Activated T-helper 2 cell treated with anti-CD3 and anti-CD28 coated beads, Interferon-gamma antibody, Interleukin-2, Interleukin-4, amounts not matched to agents 10 μg/mL and 5 μg/mL and 100 μg/mL, durations not matched to agents 14 hours and 24 hours and 36 hours (primary cell): ENCODE results near the gene ENOX1. TPM values are rescaled to one million over a fixed set of nuclear protein-coding genes. Genes with fewer than 3 reads are reported as not detected.

Source experiments
- DNase-seq: peaks from one replicate; pipeline ENCODE4 v3.0.0; 2021; ENCODE audit warnings: low spot score
- H3K27ac Mint-ChIP-seq: one replicate; pipeline ENCODE4 v1.8.0; 2021; ENCODE audit warnings: mixed read lengths
- H3K27me3 Mint-ChIP-seq: one replicate; pipeline ENCODE4 v1.8.0; 2021; ENCODE audit warnings: low read depth, mixed read lengths
- H3K36me3 Mint-ChIP-seq: one replicate; pipeline ENCODE4 v1.8.0; 2021; ENCODE audit warnings: low read depth, mixed read lengths
- H3K4me1 Mint-ChIP-seq: one replicate; pipeline ENCODE4 v1.8.0; 2021; ENCODE audit warnings: low read depth, mixed read lengths
- H3K4me3 Mint-ChIP-seq: one replicate; pipeline ENCODE4 v1.8.0; 2021; ENCODE audit warnings: low read depth, mild to moderate bottlenecking, moderate library complexity, mixed read lengths
- H3K9me3 Mint-ChIP-seq: one replicate; pipeline ENCODE4 v1.8.0; 2021; ENCODE audit warnings: mixed read lengths
- intact Hi-C: fragments of 100-400 bp; cut with micrococcal nuclease; formaldehyde crosslinking; loops from one replicate; pipeline ENCODE4 v1.15.1; 2023
- total RNA-seq: library from RNA; stranded (reverse); gene quantifications from 2 replicates; pipeline ENCODE4 v1.2.3, GENCODE V29; 2022

Gene ENOX1
- total RNA-seq, 1 donor from 2014 or later, result 0.18 TPM

GRCh38 chr13:43407023-43407581 is 379.7 kb downstream of the ENOX1 start:
- DNase-seq, result no peak
- H3K4me1 Mint-ChIP-seq, result no peaks in the 10 kb centered on the region
- intact Hi-C loops, result no loop called here
- no peak overlapping the region for H3K27ac Mint-ChIP-seq
- no peaks in the 10 kb centered on the region for H3K9me3 Mint-ChIP-seq
- H3K36me3 Mint-ChIP-seq, result no peaks in the 10 kb centered on the region
- peaks cover 8% of the 10 kb centered on the region for H3K27me3 Mint-ChIP-seq
- H3K4me3 Mint-ChIP-seq, result no peak overlapping the region

GRCh38 chr13:43405457-43405856 is 381.3 kb downstream of the ENOX1 start:
- Mint-ChIP-seq H3K36me3 (no peaks in the 10 kb centered on the region), H3K9me3 (no peaks in the 10 kb centered on the region), H3K27ac (no peak overlapping the region), H3K27me3 (peaks cover 15% of the 10 kb centered on the region), H3K4me1 (no peaks in the 10 kb centered on the region), H3K4me3 (no peak overlapping the region)
- no peak for DNase-seq
- intact Hi-C loops, result no loop called here

GRCh38 chr13:43402380-43402779 is 384.4 kb downstream of the ENOX1 start:
- Mint-ChIP-seq H3K27ac (no peak overlapping the region), H3K9me3 (no peaks in the 10 kb centered on the region), H3K36me3 (no peaks in the 10 kb centered on the region), H3K27me3 (peaks cover 21% of the 10 kb centered on the region), H3K4me3 (no peak overlapping the region), H3K4me1 (no peaks in the 10 kb centered on the region)
- intact Hi-C loops, result no loop called here
- no peak for DNase-seq

- H3K36me3 Mint-ChIP-seq, result no peaks in the 10 kb centered on the region
- H3K9me3 Mint-ChIP-seq, result no peaks in the 10 kb centered on the region
- H3K27ac Mint-ChIP-seq, result no peak overlapping the region
- intact Hi-C loops, result no loop called here
- peaks cover 21% of the 10 kb centered on the region for H3K27me3 Mint-ChIP-seq
- no peak overlapping the region for H3K4me3 Mint-ChIP-seq
- no peaks in the 10 kb centered on the region for H3K4me1 Mint-ChIP-seq
- DNase-seq, result no peak
These were observed 385.4 kb downstream of the ENOX1 start for GRCh38 chr13:43401361-43401760.

- Mint-ChIP-seq H3K4me3 (no peak overlapping the region), H3K9me3 (no peaks in the 10 kb centered on the region), H3K27me3 (peaks cover 16% of the 10 kb centered on the region), H3K36me3 (no peaks in the 10 kb centered on the region), H3K27ac (no peak overlapping the region), H3K4me1 (no peaks in the 10 kb centered on the region)
- DNase-seq, result no peak
- intact Hi-C loops, result no loop called here
These were observed 389.7 kb downstream of the ENOX1 start for GRCh38 chr13:43397111-43397510.

GRCh38 chr13:43391036-43391435 is 395.7 kb downstream of the ENOX1 start:
- no peaks in the 10 kb centered on the region for H3K36me3 Mint-ChIP-seq
- no peak overlapping the region for H3K27ac Mint-ChIP-seq
- H3K4me1 Mint-ChIP-seq, result no peaks in the 10 kb centered on the region
- peaks cover 8% of the 10 kb centered on the region for H3K27me3 Mint-ChIP-seq
- H3K9me3 Mint-ChIP-seq, result no peaks in the 10 kb centered on the region
- DNase-seq, result no peak
- intact Hi-C loops, result no loop called here
- H3K4me3 Mint-ChIP-seq, result no peak overlapping the region

GRCh38 chr13:43390619-43391018 is 396.2 kb downstream of the ENOX1 start:
- no peak overlapping the region for H3K27ac Mint-ChIP-seq
- H3K4me3 Mint-ChIP-seq, result no peak overlapping the region
- no peak for DNase-seq
- H3K9me3 Mint-ChIP-seq, result no peaks in the 10 kb centered on the region
- H3K36me3 Mint-ChIP-seq, result no peaks in the 10 kb centered on the region
- intact Hi-C loops, result no loop called here
- no peaks in the 10 kb centered on the region for H3K4me1 Mint-ChIP-seq
- H3K27me3 Mint-ChIP-seq, result peaks cover 8% of the 10 kb centered on the region

GRCh38 chr13:43389983-43390382 is 396.8 kb downstream of the ENOX1 start:
- no peaks in the 10 kb centered on the region for H3K36me3 Mint-ChIP-seq
- no peak overlapping the region for H3K27ac Mint-ChIP-seq
- no peak overlapping the region for H3K4me3 Mint-ChIP-seq
- H3K27me3 Mint-ChIP-seq, result peaks cover 8% of the 10 kb centered on the region
- H3K9me3 Mint-ChIP-seq, result no peaks in the 10 kb centered on the region
- DNase-seq, result no peak
- H3K4me1 Mint-ChIP-seq, result no peaks in the 10 kb centered on the region
- intact Hi-C loops, result no loop called here

GRCh38 chr13:43389573-43389972 is 397.2 kb downstream of the ENOX1 start:
- intact Hi-C loops, result no loop called here
- Mint-ChIP-seq H3K27me3 (peaks cover 8% of the 10 kb centered on the region), H3K4me1 (no peaks in the 10 kb centered on the region), H3K36me3 (no peaks in the 10 kb centered on the region), H3K9me3 (no peaks in the 10 kb centered on the region), H3K4me3 (no peak overlapping the region), H3K27ac (no peak overlapping the region)
- no peak for DNase-seq

- H3K4me1 Mint-ChIP-seq, result no peaks in the 10 kb centered on the region
- H3K36me3 Mint-ChIP-seq, result no peaks in the 10 kb centered on the region
- intact Hi-C loops, result no loop called here
- H3K27me3 Mint-ChIP-seq, result peaks cover 11% of the 10 kb centered on the region
- no peak for DNase-seq
- H3K4me3 Mint-ChIP-seq, result no peak overlapping the region
- H3K27ac Mint-ChIP-seq, result no peak overlapping the region
- no peaks in the 10 kb centered on the region for H3K9me3 Mint-ChIP-seq
These were observed 398.3 kb downstream of the ENOX1 start for GRCh38 chr13:43388282-43389034.

- H3K4me1 Mint-ChIP-seq, result no peaks in the 10 kb centered on the region
- no peak overlapping the region for H3K4me3 Mint-ChIP-seq
- no peaks in the 10 kb centered on the region for H3K36me3 Mint-ChIP-seq
- H3K27me3 Mint-ChIP-seq, result peaks cover 9% of the 10 kb centered on the region
- H3K9me3 Mint-ChIP-seq, result no peaks in the 10 kb centered on the region
- intact Hi-C loops, result no loop called here
- H3K27ac Mint-ChIP-seq, result no peak overlapping the region
- DNase-seq, result no peak
These were observed 398.9 kb downstream of the ENOX1 start for GRCh38 chr13:43387880-43388279.

GRCh38 chr13:43383498-43384165 is 403.1 kb downstream of the ENOX1 start:
- peaks cover 2% of the 10 kb centered on the region for H3K4me1 Mint-ChIP-seq
- H3K27ac Mint-ChIP-seq, result no peak overlapping the region
- H3K27me3 Mint-ChIP-seq, result peaks cover 22% of the 10 kb centered on the region
- H3K9me3 Mint-ChIP-seq, result peaks cover 9% of the 10 kb centered on the region
- intact Hi-C loops, result no loop called here
- no peak for DNase-seq
- no peaks in the 10 kb centered on the region for H3K36me3 Mint-ChIP-seq
- H3K4me3 Mint-ChIP-seq, result no peak overlapping the region

- Mint-ChIP-seq H3K4me1 (peaks cover 2% of the 10 kb centered on the region), H3K36me3 (no peaks in the 10 kb centered on the region), H3K27me3 (peaks cover 28% of the 10 kb centered on the region), H3K4me3 (no peak overlapping the region), H3K9me3 (peaks cover 9% of the 10 kb centered on the region), H3K27ac (no peak overlapping the region)
- DNase-seq, result no peak
- intact Hi-C loops, result no loop called here
These were observed 407.0 kb downstream of the ENOX1 start for GRCh38 chr13:43379738-43380137.
